GM23338 (cell line): Measurements from ENCODE around the gene IL7R. TPM values are rescaled to one million over a fixed set of nuclear protein-coding genes. Genes with fewer than 3 reads are reported as not detected.

Source experiments
- CREB1 ChIP-seq: fragments of 250-450 bp; sonication (Bioruptor Pico); IDR thresholded peaks from 2 replicates; pipeline ENCODE4 v1.5.0; 2020; ENCODE audit warnings: low read depth, mild to moderate bottlenecking, moderate library complexity
- ETS1 ChIP-seq: IDR thresholded peaks from 2 replicates; pipeline ENCODE4 v1.6.1; 2016; ENCODE audit warnings: antibody characterized with exemption
- EZH2 ChIP-seq: fragments of 200-600 bp; sonication (generic); IDR thresholded peaks from one replicate; pipeline ENCODE4 v1.8.0; 2017; ENCODE audit warnings: antibody characterized with exemption, mild to moderate bottlenecking, low read depth; ENCODE audit not compliant: unreplicated experiment
- EZH2phosphoT487 ChIP-seq: fragments of 200-600 bp; sonication (generic); IDR thresholded peaks from one replicate; pipeline ENCODE4 v1.8.1; 2018; ENCODE audit warnings: antibody characterized with exemption; ENCODE audit not compliant: unreplicated experiment
- JUNB ChIP-seq: IDR thresholded peaks from one replicate; pipeline ENCODE4 v1.6.1; 2016; ENCODE audit warnings: antibody characterized with exemption; ENCODE audit not compliant: unreplicated experiment
- NANOG ChIP-seq: IDR thresholded peaks from 2 replicates; pipeline ENCODE4 v1.6.1; 2016; ENCODE audit warnings: antibody characterized with exemption, borderline replicate concordance
- POLR2AphosphoS5 ChIP-seq: IDR thresholded peaks from 2 replicates; pipeline ENCODE4 v1.6.1; 2016; ENCODE audit warnings: antibody characterized with exemption, low read depth
- ZNF114 ChIP-seq: fragments of 250-450 bp; sonication (Bioruptor Pico); IDR thresholded peaks from 2 replicates; pipeline ENCODE4 v1.5.0; 2020; ENCODE audit warnings: mild to moderate bottlenecking, moderate library complexity
- ZNF331 ChIP-seq: fragments of 250-450 bp; sonication (Bioruptor Pico); IDR thresholded peaks from 2 replicates; pipeline ENCODE4 v1.5.0; 2020; ENCODE audit warnings: low read depth, mild to moderate bottlenecking, moderate library complexity
- ZNF462 ChIP-seq: fragments of 250-450 bp; sonication (Bioruptor Pico); IDR thresholded peaks from 2 replicates; pipeline ENCODE4 v1.5.0; 2020; ENCODE audit warnings: mild to moderate bottlenecking, moderate library complexity
- polyA plus RNA-seq: library from polyadenylated mRNA; unstranded; fragments of >200 nt; fragmentation: Nextera tagmentation; extraction: Ambion mirVana; gene quantifications from 2 replicates; pipeline ENCODE4 v1.2.1, GENCODE V29; 2016
- total RNA-seq: library from RNA; depleted of rRNA; stranded (reverse); fragments of >200 nt; shearing (Covaris generic); gene quantifications from 2 replicates; pipeline ENCODE4 v1.2.3, GENCODE V29; 2014
- TF ChIP-seq, protein P1 (sequence below): IDR thresholded peaks from one replicate; pipeline ENCODE4 v1.6.1; 2018; ENCODE audit warnings: antibody characterized with exemption; ENCODE audit not compliant: unreplicated experiment

Gene IL7R
- total and polyA plus RNA-seq, 2 experiments from 2014 or later: not detected

- TF ChIP-seq ZNF462 (CRISPR knock-in tag) (no peak), POLR2AphosphoS5 (no peak), JUNB (no peak), EZH2phosphoT487 (no peak), ZNF114 (CRISPR knock-in tag) (no peak), CREB1 (CRISPR knock-in tag) (no peak), ZNF331 (CRISPR knock-in tag) (no peak), NANOG (no peak), ETS1 (no peak), EZH2 (no peak)
- TF ChIP-seq, protein P1, sequence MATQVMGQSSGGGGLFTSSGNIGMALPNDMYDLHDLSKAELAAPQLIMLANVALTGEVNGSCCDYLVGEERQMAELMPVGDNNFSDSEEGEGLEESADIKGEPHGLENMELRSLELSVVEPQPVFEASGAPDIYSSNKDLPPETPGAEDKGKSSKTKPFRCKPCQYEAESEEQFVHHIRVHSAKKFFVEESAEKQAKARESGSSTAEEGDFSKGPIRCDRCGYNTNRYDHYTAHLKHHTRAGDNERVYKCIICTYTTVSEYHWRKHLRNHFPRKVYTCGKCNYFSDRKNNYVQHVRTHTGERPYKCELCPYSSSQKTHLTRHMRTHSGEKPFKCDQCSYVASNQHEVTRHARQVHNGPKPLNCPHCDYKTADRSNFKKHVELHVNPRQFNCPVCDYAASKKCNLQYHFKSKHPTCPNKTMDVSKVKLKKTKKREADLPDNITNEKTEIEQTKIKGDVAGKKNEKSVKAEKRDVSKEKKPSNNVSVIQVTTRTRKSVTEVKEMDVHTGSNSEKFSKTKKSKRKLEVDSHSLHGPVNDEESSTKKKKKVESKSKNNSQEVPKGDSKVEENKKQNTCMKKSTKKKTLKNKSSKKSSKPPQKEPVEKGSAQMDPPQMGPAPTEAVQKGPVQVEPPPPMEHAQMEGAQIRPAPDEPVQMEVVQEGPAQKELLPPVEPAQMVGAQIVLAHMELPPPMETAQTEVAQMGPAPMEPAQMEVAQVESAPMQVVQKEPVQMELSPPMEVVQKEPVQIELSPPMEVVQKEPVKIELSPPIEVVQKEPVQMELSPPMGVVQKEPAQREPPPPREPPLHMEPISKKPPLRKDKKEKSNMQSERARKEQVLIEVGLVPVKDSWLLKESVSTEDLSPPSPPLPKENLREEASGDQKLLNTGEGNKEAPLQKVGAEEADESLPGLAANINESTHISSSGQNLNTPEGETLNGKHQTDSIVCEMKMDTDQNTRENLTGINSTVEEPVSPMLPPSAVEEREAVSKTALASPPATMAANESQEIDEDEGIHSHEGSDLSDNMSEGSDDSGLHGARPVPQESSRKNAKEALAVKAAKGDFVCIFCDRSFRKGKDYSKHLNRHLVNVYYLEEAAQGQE: no peak
These were observed 2.4 kb upstream of the IL7R start (continued) for GRCh38 chr5:35854248-35854647.
